ENCODE measurements around the gene PLEKHG5.
"Not testable (repeated sequence)": the region's sequence is repeated elsewhere in the genome, so short reads cannot be mapped to it uniquely, and the experiment has no call there.

The PLEKHG5 gene

GRCh38 chr1:6461538-6462411 lies 29.7 kb downstream of the PLEKHG5 start:
- no peak for DNase-seq

- no peak for DNase-seq
Observed at GRCh38 chr1:6461051-6461530, 30.4 kb downstream of the PLEKHG5 start.

GRCh38 chr1:6460301-6461050 lies 31.0 kb downstream of the PLEKHG5 start:
- no peak for DNase-seq

GRCh38 chr1:6459850-6460265 lies 31.6 kb downstream of the PLEKHG5 start:
- DNase-seq, result no peak

- DNase-seq, result no peak
Observed at GRCh38 chr1:6456800-6457466, 34.5 kb downstream of the PLEKHG5 start.

GRCh38 chr1:6455752-6456520 lies 35.5 kb downstream of the PLEKHG5 start:
- DNase-seq, result not testable (repeated sequence)

GRCh38 chr1:6454856-6455751 lies 36.4 kb downstream of the PLEKHG5 start:
- no peak for DNase-seq

GRCh38 chr1:6453895-6454855 lies 37.3 kb downstream of the PLEKHG5 start:
- DNase-seq, result not testable (repeated sequence)

GRCh38 chr1:6450943-6451373 lies 40.5 kb downstream of the PLEKHG5 start:
- no peak for DNase-seq

GRCh38 chr1:6450486-6450885 lies 41.0 kb downstream of the PLEKHG5 start:
- not testable (repeated sequence) for DNase-seq

GRCh38 chr1:6450005-6450450 lies 41.4 kb downstream of the PLEKHG5 start:
- no peak for DNase-seq

GRCh38 chr1:6448749-6449631 lies 42.5 kb downstream of the PLEKHG5 start:
- DNase-seq, result no peak

- peak; percentile 50 for DNase-seq
Observed at GRCh38 chr1:6447818-6448748, 43.4 kb downstream of the PLEKHG5 start.

GRCh38 chr1:6447016-6447817 lies 44.2 kb downstream of the PLEKHG5 start:
- DNase-seq, result no peak

GRCh38 chr1:6446665-6447015 lies 44.8 kb downstream of the PLEKHG5 start:
- DNase-seq, result no peak

- not testable (repeated sequence) for DNase-seq
Observed at GRCh38 chr1:6445929-6446328, 45.5 kb downstream of the PLEKHG5 start.
